HG02870 (cell line): ENCODE data around the gene KDELR3.

Experiments used
- ATAC-seq: cut with Tn5 transposase; IDR thresholded peaks from one replicate; pipeline ENCODE4 v1.9.1; 2021; ENCODE audit warnings: mild to moderate bottlenecking, moderate library complexity; ENCODE audit not compliant: unreplicated experiment

Gene KDELR3

DNA sequence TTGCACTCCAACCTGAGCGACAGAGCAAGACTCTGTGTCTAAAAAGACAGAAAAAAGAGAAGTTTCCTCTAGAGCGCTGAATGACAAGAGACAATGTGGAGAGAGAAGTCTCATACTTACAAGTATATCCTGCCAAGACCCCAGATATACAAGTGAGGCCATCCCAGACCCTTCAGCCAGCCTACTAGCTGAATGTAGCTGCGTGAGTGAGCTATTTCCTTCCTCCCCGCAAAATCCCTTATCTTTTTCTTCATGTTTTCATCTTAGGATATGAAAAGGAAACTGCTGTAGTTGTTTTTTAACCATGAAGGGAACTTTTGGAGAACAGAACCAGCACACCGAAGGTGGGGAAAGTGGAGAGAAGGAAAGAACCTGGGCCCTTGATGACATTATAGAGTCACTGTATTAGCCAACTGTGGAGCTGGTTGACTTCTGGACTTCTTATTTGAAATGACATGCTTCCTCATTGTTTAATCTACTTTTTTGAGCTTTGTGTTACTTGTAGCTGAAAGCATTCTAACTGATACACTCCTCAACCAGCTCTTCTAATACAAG lies 42.6 kb downstream of the KDELR3 start:
- ATAC-seq: no peak

DNA sequence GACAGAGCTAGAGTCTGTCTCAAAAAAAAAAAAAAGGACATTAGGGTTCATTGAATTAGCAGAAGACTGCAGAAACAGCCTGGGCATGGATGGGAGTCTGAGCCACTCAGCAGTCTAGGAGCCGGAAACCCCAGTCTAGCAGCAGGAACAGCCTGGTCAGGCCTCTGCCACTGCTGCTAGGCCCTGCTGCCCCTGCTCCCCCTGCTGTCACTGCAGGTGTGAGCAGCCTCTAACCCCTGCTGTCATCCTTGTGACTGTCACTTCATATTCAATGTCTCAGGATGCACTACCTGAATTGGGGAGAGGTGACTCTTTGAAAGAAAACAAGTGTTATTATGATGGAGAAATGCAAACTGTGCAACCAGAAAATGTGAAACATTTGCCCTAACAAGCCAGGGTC lies 45.2 kb downstream of the KDELR3 start:
- no peak for ATAC-seq

DNA sequence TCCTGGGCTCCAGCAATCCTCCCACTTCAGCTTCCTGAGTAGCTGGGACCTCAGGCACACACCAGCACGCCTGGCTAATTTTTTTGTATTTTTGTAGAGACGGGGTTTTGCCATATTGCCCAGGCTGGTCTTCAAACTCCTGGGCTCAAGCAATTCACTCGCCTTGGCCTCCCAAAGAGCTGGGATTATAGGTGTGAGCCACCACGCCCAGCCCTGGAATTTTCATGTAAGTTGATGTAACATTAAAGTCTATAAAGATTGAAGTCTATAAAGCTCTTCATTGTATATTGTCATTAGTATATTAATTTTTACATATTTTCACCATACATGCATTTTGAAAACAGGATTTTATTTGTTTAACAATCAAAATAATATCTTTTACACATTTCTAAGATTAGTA lies 50.7 kb downstream of the KDELR3 start:
- no peak for ATAC-seq

DNA sequence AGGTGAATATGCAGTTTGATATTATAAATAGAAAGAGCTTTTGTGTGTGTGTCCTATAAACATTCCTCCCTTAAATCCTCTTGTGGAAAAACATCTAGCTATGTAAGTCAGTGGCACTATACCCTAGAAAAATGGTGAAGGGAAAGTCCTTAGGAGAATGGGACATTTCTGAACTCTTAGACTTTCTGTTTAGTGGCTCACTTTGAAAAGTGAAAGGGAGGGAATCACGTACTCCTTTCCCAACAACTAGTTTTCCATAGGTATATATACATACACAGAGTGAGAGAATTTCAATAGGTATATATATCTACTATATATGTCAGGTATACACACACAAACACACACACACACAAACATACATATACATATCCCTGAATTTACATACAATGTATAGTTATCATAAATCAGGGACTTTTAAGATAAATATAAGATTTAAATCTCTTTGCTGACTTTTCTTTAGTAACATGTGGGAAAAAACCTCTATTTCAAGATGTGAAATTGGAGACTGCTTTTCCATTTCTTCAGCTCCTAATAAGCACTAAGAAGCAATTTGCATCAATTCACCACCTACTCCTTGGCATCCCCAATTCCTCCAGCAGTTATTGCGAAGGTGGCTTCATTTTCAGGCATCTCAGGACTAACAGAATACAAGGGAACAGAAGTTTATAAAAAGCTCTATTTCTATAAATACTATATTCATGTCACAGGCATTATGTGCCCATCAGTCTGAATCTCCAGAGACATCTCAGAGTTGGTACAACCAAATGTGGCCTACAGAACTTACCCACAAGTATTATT lies 51.8 kb downstream of the KDELR3 start:
- ATAC-seq: no peak

DNA sequence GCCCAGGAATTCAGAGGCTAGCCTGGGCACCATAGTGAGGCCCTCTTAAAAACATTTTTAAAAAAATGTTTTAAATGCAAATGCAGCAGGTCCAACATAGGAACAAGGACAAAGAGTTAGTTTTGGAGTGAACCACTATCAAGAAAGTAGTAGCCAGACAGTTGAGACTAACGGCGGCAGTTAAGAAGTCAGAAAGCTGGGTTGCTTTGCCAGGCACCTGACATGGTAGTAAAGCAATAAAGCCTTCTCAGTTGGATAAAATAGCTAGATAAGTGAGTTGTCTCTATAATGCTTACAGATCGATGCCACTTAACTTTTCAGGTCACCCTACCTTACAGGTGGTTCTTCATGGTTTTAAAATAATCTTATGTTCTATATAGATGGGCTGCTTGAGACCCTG lies 55.1 kb downstream of the KDELR3 start:
- ATAC-seq: no peak

DNA sequence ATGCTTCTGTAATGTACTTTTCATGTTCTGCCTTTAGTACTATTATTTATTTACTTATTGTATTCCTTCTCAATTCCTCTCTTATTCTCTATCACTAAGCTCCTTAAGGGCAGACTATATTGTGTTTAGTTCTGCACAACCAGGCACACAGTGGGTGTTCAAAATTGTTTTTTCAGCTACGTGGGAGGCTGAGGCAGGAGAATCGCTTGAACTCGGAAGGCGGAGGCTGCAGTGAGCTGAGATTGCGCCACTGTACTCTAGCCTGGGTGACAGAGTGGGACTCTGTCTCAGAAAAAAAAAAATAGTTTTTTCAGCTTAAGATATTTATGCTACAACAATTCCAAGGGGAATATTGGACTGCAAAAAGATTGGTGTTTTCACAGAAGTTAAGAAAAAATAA lies 55.6 kb downstream of the KDELR3 start:
- ATAC-seq: no peak

DNA sequence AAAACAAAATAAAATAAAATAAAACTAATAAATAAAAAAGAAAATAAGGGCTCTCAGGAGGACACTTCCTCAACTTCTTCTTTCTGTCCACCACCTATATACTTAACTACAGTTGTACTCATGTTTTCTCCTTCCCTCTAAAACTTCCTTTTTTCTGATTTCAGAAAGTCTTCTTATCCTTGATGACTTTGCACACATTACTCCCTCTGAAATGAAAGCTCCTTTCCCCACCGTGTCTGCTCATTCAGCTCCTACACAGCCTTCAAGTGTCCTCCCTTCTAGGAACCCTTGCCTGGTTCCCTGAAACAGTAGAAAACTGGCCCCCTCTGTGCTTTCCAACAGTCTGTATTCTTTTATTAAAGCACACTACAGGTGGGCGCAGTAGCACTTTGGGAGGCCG lies 56.5 kb downstream of the KDELR3 start:
- no peak for ATAC-seq

DNA sequence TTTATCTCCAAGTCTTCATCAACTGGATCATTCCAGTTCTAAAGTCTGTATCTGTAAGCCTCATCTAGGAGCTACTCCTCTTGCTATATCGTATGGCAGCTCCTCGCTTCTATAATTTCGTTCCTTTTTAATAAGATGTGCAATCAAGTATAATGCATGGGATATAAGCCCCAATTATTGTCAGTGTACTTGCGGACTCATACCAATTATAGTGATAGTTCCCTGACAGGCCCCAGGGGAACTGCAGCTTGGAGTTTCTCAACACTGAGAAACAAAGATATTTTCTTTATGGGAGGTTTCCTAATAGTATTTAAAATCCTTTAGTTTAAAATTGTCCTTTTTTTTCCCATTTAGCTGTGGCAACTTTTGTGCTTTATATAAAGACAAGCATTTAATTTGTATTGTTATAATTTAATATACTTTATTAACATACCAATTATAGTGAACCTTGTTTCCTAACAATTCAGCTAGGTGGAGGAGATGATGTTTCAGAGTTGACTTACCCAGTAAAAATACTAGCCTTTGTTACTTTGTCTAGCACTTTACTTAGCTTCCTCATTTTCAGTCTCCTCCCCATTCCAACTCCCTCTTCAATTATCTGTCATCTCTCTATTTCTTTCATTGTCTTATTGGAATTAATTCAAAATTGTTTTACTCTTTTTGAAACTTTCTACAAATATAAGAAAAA lies 63.5 kb downstream of the KDELR3 start:
- ATAC-seq: no peak
